GM18505 (cell line): ENCODE results near the gene HECW1.

Experiments
- ATAC-seq: cut with Tn5 transposase; IDR thresholded peaks from one replicate; pipeline ENCODE4 v1.9.1; 2021; ENCODE audit not compliant: unreplicated experiment
- POLR2A ChIP-seq: IDR thresholded peaks from 4 replicates; pipeline ENCODE4 v1.6.1; 2011; ENCODE audit warnings: borderline replicate concordance; ENCODE audit not compliant: insufficient read depth, insufficient read length; ENCODE audit errors: extremely low read depth

The HECW1 gene

DNA sequence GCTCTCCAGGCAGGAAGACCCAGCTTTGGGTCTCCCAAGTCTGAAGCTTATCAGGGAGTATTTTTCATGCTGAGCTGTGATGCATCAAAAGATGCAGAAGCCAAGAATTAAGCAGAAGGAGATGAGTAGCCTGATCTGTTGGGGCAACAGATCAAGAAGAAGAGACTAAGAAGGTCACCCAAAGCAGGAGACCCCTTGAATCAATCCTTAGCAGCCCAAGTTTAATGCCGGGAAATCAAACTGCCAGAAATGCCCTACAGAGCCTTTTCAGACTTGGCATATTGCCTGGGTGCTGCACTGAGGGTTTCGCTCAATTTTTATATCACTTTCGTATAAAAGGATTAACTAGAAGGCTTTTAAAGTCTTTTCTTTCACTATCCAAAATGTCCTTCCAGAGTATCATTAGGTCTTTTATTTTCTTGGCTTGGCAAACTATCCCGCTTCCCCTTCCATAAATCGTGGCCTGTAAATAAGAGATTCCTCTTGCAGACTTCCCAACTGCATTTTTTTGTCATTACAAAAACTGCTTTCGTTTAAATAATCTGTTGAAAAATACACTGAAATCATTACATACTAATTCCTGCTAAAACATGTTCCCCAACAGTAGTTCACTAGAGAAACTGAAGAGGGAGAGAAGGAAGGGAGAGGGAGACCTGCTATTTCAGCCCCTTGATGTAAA is 421.5 kb downstream of the HECW1 start:
- TF ChIP-seq POLR2A = no peak
- ATAC-seq = no peak

DNA sequence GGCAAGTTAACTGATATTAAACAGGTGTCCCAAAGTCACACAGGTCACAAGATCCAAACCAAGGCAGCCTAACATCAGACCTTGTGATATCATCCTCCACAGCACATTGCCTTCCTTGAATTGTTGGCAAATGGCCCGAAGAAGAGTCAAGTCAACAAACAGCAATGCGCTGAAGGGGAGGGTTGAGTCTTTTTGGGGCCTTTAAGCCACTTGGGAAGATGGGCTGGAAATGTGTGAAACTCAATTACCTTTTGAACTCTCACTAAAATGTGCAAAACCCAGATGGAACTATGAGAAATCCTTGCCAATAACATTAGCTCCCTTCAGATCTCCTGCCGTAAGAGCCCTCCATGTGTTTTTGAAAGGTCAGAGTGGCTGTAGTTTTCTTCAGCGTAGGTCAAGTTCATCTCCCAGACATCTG is 422.6 kb downstream of the HECW1 start:
- no peak for ATAC-seq
- TF ChIP-seq POLR2A = no peak

DNA sequence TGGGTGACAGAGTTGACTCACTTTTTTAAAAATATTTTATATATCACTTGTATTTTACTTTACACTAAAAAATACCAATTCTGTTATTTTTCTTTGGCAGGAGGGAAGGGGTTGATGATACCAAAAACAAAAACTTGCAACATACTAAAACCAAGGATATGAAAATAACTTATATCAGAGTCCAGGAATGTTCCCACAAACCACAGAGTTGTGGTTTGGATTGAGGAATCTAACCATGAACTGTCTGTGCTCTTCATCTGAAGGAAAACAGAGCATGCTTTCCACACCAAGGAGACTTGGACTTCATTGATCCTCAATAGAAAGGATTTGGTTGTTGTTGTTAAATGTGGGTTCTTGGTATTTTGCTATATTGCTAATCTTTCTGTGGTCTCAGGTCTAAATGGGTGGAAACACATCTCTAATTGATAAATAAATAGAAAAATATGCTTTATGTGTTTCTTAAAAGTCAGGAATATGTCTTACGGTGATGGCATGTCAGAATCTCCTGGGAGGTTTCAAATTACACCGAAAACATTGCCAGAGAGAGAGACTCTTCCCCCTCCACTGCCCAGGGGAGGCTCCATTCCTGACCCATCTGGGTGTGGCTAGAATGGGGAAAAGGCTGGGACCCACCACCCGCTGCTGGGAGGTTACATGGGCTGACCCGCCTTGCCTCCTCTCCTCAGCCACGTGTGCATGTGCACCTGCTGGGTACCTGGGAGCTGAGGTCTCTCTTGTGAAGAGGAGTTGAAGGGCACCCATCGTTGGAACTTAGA is 423.6 kb downstream of the HECW1 start:
- no peak for ATAC-seq
- TF ChIP-seq POLR2A = no peak

DNA sequence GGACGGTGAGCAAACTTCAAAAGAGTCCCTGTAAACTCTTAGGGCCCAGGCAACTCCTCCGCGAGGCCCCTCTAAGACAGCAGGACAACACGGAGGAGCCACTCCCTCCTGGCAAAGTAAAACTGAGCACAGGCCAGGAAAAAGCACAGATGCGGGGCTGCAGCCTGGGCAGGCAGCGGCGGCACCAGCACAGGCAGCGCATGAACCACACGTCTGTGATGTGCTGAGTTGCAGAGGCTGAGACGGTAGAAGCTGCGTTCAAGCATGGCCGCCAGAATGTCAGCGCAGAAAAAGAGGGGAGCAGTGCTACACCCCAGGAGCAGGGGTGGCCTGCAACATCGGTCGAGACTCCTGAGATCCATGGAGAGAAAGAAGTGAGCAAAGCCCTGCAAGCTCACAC is 424.3 kb downstream of the HECW1 start:
- ATAC-seq = no peak
- no peak for TF ChIP-seq POLR2A

DNA sequence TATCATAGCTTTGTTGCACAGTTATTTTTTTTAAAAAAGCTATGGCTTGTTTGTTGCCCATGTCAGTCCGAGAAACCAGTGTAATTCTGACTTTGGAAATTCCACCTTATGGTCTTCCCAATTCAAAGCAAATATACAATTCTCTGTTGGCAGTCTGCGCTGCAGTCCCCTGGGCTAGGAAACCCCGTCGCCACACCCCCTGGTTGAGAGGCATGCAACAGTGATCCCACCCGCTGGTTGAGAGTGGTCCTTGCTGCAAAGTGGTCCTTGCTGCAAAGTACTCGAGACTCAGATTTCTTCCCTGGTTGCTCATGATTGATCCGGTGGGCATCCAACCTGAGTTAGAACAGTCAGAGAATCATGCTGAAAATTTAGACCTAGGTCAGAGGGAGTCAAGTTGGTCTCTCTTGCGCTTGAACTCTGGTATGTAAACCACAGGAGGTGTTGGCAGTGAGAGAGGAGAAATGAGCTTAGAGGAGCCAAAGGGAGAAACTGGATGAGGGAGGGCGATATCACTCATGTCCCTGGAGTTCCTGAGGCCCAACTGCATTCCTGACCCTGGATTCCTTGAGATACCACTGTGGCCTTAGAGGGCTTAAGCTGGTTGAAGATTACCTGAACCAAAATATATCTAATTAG is 425.4 kb downstream of the HECW1 start:
- no peak for ATAC-seq
- TF ChIP-seq POLR2A = no peak

DNA sequence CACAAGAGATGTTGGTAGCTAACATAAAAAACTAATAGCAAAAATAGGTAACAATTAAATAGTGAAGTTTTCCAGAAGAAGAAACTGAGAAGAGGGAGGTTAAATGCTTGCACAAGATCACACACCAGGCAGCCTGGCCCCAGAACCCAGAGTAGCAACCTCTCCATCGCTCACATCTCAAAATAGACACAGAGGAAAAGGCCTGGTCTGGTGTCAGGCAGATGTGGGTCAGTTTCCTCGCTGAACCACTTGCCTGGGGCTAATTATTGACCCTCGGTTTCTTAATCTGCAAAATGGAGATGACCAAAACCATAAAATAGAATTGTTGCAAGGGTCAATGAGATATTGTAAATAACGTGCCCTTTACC is 425.9 kb downstream of the HECW1 start:
- TF ChIP-seq POLR2A = no peak
- no peak for ATAC-seq

DNA sequence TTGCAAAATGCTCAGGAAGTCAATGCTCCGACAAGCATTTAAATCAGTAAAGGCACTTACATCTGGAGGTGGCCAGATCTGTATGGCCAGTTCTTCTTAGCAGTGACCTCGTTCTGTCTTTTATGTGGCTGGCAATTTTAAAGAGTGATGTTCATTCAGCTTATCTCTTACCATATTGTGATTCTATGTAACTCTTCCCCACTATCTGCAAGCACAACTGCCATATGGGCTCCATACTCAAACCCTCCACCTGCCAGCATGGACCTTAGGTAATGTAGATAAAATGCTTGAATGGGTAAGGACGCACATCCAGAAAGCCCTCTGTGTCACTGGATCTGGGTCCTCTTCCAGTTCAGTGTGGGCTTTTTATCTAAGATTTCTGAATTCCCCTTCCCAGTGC is 428.0 kb downstream of the HECW1 start:
- no peak for ATAC-seq
- no peak for TF ChIP-seq POLR2A

DNA sequence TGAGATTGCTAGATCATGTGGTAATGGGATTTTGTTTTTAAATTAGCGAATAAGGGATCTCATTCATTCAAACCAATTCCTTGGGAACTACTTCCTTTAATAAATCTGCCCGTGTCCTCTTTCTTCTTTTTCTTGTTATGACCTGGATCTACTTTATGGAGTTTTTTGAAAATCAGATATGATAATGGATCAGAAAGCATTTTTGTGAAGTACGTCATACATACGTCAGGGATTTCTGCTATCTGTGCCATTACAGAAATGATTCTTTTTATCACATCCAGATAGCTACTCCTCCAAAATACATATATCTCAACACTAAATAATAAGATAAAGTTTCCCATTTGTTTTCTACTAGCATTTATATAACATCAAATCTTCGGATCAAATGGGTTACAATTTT is 430.3 kb downstream of the HECW1 start:
- ATAC-seq = no peak
- TF ChIP-seq POLR2A = no peak

DNA sequence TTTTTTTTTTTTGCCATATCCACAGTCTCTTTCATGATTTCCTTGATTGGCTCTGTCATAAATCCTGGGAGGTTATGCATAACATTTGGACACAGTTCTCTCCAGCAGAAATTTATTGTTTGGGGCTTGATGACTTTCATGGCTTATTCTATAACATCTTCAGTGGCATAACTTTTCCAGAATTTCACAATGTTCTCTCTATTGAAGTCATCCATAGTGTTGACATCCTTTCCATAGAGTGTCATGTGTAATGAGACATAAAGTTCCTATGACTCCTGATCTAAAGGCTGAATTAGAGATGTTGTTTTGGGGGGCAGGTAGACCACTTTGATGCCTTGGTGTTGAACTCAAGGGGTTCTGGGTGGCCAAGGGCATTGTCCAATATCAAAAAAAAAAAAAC is 433.8 kb downstream of the HECW1 start:
- TF ChIP-seq POLR2A = no peak
- ATAC-seq = no peak

DNA sequence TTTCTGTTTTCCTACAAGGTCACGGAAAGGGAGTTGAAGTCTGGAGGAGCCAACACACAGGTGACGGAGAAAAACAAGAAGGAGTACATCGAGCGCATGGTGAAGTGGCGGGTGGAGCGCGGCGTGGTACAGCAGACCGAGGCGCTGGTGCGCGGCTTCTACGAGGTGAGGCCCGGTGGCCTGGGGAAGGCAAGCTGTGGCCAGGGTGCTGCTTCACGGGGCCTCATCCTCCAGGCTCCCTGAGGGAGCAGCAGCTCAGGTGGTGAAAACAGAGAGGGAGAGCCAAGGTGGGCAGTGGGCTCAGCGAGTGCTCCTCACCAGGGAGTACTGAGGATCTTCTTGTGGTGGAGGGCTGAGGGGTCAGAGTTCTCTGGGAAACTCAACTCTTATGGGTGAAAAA is 438.0 kb downstream of the HECW1 start:
- no peak for TF ChIP-seq POLR2A
- no peak for ATAC-seq

DNA sequence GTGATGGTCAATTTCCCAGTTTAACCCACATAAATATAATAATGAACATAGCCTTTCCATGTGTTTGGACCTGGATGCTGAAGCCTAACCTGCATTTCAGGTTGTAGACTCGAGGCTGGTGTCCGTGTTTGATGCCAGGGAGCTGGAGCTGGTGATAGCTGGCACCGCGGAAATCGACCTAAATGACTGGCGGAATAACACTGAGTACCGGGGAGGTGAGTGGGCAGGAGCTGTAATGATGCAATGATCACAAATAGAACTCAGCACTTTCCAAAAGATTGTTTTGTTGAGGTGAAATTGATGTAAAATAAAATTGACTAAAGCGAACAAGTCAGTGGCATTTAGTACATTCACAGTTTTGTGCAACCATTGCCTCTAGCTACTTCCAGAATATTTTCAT is 439.7 kb downstream of the HECW1 start:
- ATAC-seq = no peak
- no peak for TF ChIP-seq POLR2A

DNA sequence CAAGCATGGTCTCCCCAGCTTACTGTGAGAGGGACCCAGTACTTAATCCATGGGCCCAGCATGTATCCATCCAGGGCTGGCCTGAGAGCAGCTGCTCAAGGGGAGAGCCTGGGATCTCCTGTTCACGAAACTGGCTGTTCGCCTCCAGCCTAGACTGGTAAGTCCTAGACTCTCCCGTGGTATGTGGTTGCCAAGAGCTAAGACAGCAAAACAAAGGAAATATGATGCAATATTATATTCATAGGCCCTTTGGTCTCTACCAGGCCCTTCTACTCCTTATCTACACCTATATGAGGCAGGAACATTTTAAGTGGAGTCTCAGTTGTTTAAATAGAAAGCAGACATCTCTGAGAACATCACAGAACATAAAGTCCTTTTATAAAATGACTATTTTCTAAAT is 441.6 kb downstream of the HECW1 start:
- TF ChIP-seq POLR2A = no peak
- no peak for ATAC-seq

DNA sequence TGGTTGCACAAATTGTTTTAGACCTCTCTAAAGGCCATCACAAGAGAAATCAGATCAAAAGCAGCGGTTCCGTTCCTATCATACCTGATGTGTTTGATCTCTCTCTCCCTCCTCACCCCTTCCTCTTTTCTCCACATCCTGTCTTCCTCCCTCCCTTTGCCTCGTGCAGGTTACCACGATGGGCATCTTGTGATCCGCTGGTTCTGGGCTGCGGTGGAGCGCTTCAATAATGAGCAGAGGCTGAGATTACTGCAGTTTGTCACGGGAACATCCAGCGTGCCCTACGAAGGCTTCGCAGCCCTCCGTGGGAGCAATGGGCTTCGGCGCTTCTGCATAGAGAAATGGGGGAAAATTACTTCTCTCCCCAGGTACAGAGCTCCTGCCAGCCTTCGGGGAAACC is 442.0 kb downstream of the HECW1 start:
- TF ChIP-seq POLR2A = no peak
- no peak for ATAC-seq

DNA sequence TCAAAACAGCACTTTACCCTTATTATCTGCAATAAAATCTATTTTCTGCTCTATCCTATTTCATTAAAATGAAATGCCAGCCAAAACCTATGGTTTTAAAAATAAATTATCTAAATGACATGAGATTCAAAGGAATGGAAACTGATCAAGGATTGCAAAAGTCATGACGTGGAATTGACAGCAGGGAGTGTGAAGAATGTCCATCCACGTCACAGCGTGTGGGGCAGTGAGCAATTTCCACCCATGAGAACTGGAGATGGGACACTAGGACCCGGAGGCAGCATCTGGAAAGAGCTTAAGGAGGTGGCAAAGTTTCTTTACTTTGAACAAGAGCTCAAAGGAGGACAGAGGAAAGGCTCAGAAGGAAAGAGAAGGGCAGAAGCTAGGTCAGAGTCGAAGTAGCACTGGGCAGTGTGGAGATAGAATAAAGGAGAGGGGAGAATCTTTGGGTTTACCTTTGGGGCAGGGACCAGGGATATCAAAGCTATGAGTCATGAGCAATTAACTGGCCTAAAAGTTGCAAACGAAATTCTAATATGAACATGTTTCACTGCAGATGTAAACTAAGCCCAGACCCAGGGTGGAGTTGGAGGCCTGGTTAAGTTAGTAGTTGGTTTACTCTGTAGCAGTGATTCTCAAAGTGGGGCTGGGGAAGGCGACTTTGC is 445.5 kb downstream of the HECW1 start:
- TF ChIP-seq POLR2A = no peak
- ATAC-seq = no peak

DNA sequence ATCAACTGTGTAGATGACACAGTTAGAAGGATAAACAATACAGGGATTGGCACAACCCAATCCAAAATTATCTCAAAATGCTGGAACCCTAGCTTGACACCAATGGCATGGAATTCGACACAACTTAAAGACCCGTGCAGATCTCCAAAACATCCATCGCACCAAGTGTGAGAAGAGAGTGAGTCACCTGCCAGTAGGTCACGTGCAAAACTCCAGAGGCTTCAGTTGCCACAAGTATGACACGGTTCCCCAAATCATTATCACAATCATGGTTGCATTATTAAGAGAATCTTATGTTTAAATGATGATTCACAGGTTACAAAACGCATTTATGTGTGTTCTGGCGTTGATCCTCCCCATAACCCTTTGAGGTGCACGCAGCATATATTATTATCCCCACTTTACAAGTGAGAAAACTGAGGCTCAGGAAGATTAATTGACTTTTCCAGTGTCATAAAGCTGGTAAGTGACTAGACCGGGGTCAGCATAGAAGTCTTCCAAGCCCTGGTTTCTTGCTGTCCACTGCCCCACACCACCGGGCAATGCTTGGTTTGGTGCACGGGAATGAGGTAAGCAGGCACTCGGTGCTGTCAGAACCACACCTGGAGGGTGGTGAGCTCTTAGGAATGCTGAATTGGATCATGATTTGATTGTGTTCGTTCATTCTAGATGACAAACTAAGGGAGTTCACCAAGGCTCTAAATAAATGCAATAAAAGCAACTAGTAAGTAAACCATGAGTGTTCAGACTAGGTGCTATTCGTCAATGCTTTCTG is 446.9 kb downstream of the HECW1 start:
- TF ChIP-seq POLR2A = no peak
- ATAC-seq = no peak
